DOHH2 (cell line): ENCODE measurements around the gene KIAA0040.

Experiments used
- H3F3A ChIP-seq: fragments of 200-600 bp; sonication (generic), shearing (Covaris generic); 2 replicates; pipeline ENCODE4 v1.6.0; 2016; ENCODE audit warnings: antibody characterized with exemption, mild to moderate bottlenecking; ENCODE audit not compliant: control insufficient read depth, insufficient read depth
- H3K27ac ChIP-seq: fragments of 200-600 bp; sonication (generic); 2 replicates; pipeline ENCODE4 v1.5.1; 2014; ENCODE audit warnings: low read depth, mild to moderate bottlenecking, low read length, moderate library complexity
- H3K27me3 ChIP-seq: fragments of 200-600 bp; sonication (generic); 2 replicates; pipeline ENCODE4 v1.6.1; 2014; ENCODE audit warnings: mild to moderate bottlenecking, low read length, mixed read lengths; ENCODE audit not compliant: control insufficient read depth
- H3K36me3 ChIP-seq: fragments of 200-600 bp; sonication (generic); 2 replicates; pipeline ENCODE4 v1.6.1; 2014; ENCODE audit warnings: mild to moderate bottlenecking, low read length, moderate library complexity, mixed read lengths; ENCODE audit not compliant: control insufficient read depth
- H3K4me1 ChIP-seq: fragments of 200-600 bp; sonication (generic); 2 replicates; pipeline ENCODE4 v1.6.1; 2014; ENCODE audit warnings: mild to moderate bottlenecking, low read length, mixed read lengths; ENCODE audit not compliant: control insufficient read depth
- H3K4me2 ChIP-seq: fragments of 200-600 bp; sonication (generic); 2 replicates; pipeline ENCODE4 v1.6.0; 2014; ENCODE audit warnings: mild to moderate bottlenecking, low read length, moderate library complexity
- H3K4me3 ChIP-seq: fragments of 200-600 bp; sonication (generic); 2 replicates; pipeline ENCODE4 v1.5.1; 2014; ENCODE audit warnings: mild to moderate bottlenecking, low read length, mixed read lengths
- H3K79me2 ChIP-seq: fragments of 200-600 bp; sonication (generic); 2 replicates; pipeline ENCODE4 v1.6.1; 2014; ENCODE audit warnings: mild to moderate bottlenecking, low read length, mixed read lengths; ENCODE audit not compliant: control insufficient read depth
- H3K9me2 ChIP-seq: fragments of 200-600 bp; sonication (generic); replicated peaks from 2 replicates; pipeline ENCODE4 v1.6.1; 2014; ENCODE audit warnings: mild to moderate bottlenecking, low read length, mixed read lengths; ENCODE audit not compliant: control insufficient read depth
- H3K9me3 ChIP-seq: fragments of 200-600 bp; sonication (generic); 2 replicates; pipeline ENCODE4 v1.6.1; 2014; ENCODE audit warnings: antibody characterized with exemption, low read length, mixed read lengths; ENCODE audit not compliant: control insufficient read depth, insufficient read depth
- H4K20me1 ChIP-seq: fragments of 200-600 bp; sonication (generic); 2 replicates; pipeline ENCODE4 v1.6.0; 2014; ENCODE audit warnings: low read depth, mild to moderate bottlenecking, antibody characterized with exemption, low read length, moderate library complexity; ENCODE audit not compliant: control insufficient read depth, insufficient read depth
- CTCF ChIP-seq: fragments of 200-600 bp; sonication (generic); IDR thresholded peaks from one replicate; pipeline ENCODE4 v1.5.1; 2014; ENCODE audit warnings: antibody characterized with exemption, mild to moderate bottlenecking, low read depth, low read length; ENCODE audit not compliant: poor library complexity, severe bottlenecking
- EZH2phosphoT487 ChIP-seq: fragments of 200-600 bp; sonication (generic); IDR thresholded peaks from 2 replicates; pipeline ENCODE4 v1.6.1; 2017; ENCODE audit warnings: borderline replicate concordance, mild to moderate bottlenecking, antibody characterized with exemption, low read length, moderate library complexity, mixed read lengths

KIAA0040 gene

GRCh38 chr1:175173531-175173930 is 19.0 kb downstream of the KIAA0040 start:
- Histone ChIP-seq H3K79me2 (peaks cover 92% of the 10 kb centered on the region), H3F3A (no peaks in the 10 kb centered on the region), H3K4me3 (no peak overlapping the region), H3K4me1 (peaks cover 54% of the 10 kb centered on the region), H4K20me1 (peaks cover 14% of the 10 kb centered on the region), H3K9me2 (no peaks in the 10 kb centered on the region), H3K27me3 (no peaks in the 10 kb centered on the region), H3K36me3 (peaks cover 91% of the 10 kb centered on the region), H3K4me2 (no peak overlapping the region), H3K27ac (no peak overlapping the region), H3K9me3 (no peaks in the 10 kb centered on the region)
- TF ChIP-seq EZH2phosphoT487 (no peak), CTCF (no peak)

GRCh38 chr1:175172503-175172902 is 20.1 kb downstream of the KIAA0040 start:
- no peak for TF ChIP-seq CTCF
- TF ChIP-seq EZH2phosphoT487 = no peak
- H4K20me1 ChIP-seq = peaks cover 18% of the 10 kb centered on the region
- peaks cover 92% of the 10 kb centered on the region for H3K79me2 ChIP-seq
- no peaks in the 10 kb centered on the region for H3F3A ChIP-seq
- peaks cover 44% of the 10 kb centered on the region for H3K4me1 ChIP-seq
- H3K27ac ChIP-seq = no peak overlapping the region
- no peaks in the 10 kb centered on the region for H3K27me3 ChIP-seq
- no peak overlapping the region for H3K4me3 ChIP-seq
- peaks cover 91% of the 10 kb centered on the region for H3K36me3 ChIP-seq
- H3K9me3 ChIP-seq = no peaks in the 10 kb centered on the region
- no peaks in the 10 kb centered on the region for H3K9me2 ChIP-seq
- no peak overlapping the region for H3K4me2 ChIP-seq

- Histone ChIP-seq H3K36me3 (peaks cover 91% of the 10 kb centered on the region), H3K27me3 (no peaks in the 10 kb centered on the region), H3K4me3 (no peak overlapping the region), H3K79me2 (peaks cover 84% of the 10 kb centered on the region), H3K9me2 (no peaks in the 10 kb centered on the region), H3K4me2 (no peak overlapping the region), H3F3A (no peaks in the 10 kb centered on the region), H3K27ac (no peak overlapping the region), H3K9me3 (no peaks in the 10 kb centered on the region), H3K4me1 (peaks cover 32% of the 10 kb centered on the region), H4K20me1 (peaks cover 18% of the 10 kb centered on the region)
- TF ChIP-seq CTCF (no peak), EZH2phosphoT487 (no peak)
Measured at GRCh38 chr1:175171036-175171913, 21.3 kb downstream of the KIAA0040 start.
